Neural cell (in vitro differentiated cells): ENCODE results near the gene MCM3AP. TPM values are rescaled to one million over a fixed set of nuclear protein-coding genes. Genes with fewer than 3 reads are reported as not detected.
A peak's percentile ranks its signal among the peaks of the same experiment; 100 is the strongest.

Experiments
- H2AFZ ChIP-seq: fragments of 200-600, 300-800 bp; sonication (generic), shearing (Covaris generic); 2 replicates; pipeline ENCODE4 v1.6.0; 2014; ENCODE audit warnings: low read depth, mild to moderate bottlenecking, antibody characterized with exemption, low read length, moderate library complexity
- H3F3A ChIP-seq: fragments of 200-600 bp; shearing (Covaris generic); 2 replicates; pipeline ENCODE4 v1.6.1; 2016; ENCODE audit warnings: mild to moderate bottlenecking, moderate library complexity, mixed read lengths, antibody characterized with exemption, low read length; ENCODE audit not compliant: insufficient read depth, poor library complexity, severe bottlenecking
- H3K27ac ChIP-seq: fragments of 200-600, 300-800 bp; sonication (generic), shearing (Covaris generic); 2 replicates; pipeline ENCODE4 v1.5.1; 2014; ENCODE audit warnings: mild to moderate bottlenecking, low read length, moderate library complexity
- H3K27me3 ChIP-seq: fragments of 300-800, 200-600 bp; sonication (generic), shearing (Covaris generic); 2 replicates; pipeline ENCODE4 v1.6.0; 2014; ENCODE audit warnings: mild to moderate bottlenecking, low read depth, low read length, moderate library complexity; ENCODE audit not compliant: insufficient read depth
- H3K36me3 ChIP-seq: fragments of 300-800, 200-600 bp; sonication (generic), shearing (Covaris generic); 2 replicates; pipeline ENCODE4 v1.5.1; 2014; ENCODE audit warnings: mild to moderate bottlenecking, antibody characterized with exemption, low read length, moderate library complexity; ENCODE audit not compliant: insufficient read depth
- H3K4me2 ChIP-seq: fragments of 300-800, 200-600 bp; sonication (generic), shearing (Covaris generic); 2 replicates; pipeline ENCODE4 v1.6.0; 2014; ENCODE audit warnings: mild to moderate bottlenecking, low read length
- H3K4me3 ChIP-seq: fragments of 300-800, 200-600 bp; sonication (generic), shearing (Covaris generic); 2 replicates; pipeline ENCODE4 v1.5.1; 2014; ENCODE audit warnings: mild to moderate bottlenecking, low read length, moderate library complexity
- H3K79me2 ChIP-seq: fragments of 200-600 bp; shearing (Covaris generic); replicated peaks from 2 replicates; pipeline ENCODE4 v1.6.0; 2014; ENCODE audit warnings: mild to moderate bottlenecking, low read length, moderate library complexity; ENCODE audit not compliant: insufficient read depth
- H3K9ac ChIP-seq: fragments of 300-800, 200-600 bp; sonication (generic), shearing (Covaris generic); 2 replicates; pipeline ENCODE4 v1.6.1; 2016; ENCODE audit warnings: mild to moderate bottlenecking, low read length, mixed read lengths
- H3K9me2 ChIP-seq: fragments of 200-600 bp; shearing (Covaris generic); 2 replicates; pipeline ENCODE4 v1.6.1; 2016; ENCODE audit warnings: mild to moderate bottlenecking, low read length, mixed read lengths; ENCODE audit not compliant: insufficient read depth
- H3K9me3 ChIP-seq: fragments of 200-600, 300-800 bp; sonication (generic), shearing (Covaris generic); 2 replicates; pipeline ENCODE4 v1.6.1; 2016; ENCODE audit warnings: mild to moderate bottlenecking, mixed run types, low read length, moderate library complexity, mixed read lengths
- H4K20me1 ChIP-seq: fragments of 200-600 bp; shearing (Covaris generic); 2 replicates; pipeline ENCODE4 v1.6.1; 2016; ENCODE audit warnings: mild to moderate bottlenecking, mixed run types; ENCODE audit not compliant: insufficient read depth
- EP300 ChIP-seq: fragments of 450-650 bp; conservative IDR thresholded peaks from 2 replicates; pipeline ENCODE4 v1.6.1; 2014; ENCODE audit warnings: antibody characterized with exemption, mild to moderate bottlenecking, moderate library complexity; ENCODE audit not compliant: poor library complexity, severe bottlenecking
- EZH2 ChIP-seq: fragments of 200-600, 300-800 bp; shearing (Covaris generic), sonication (generic); IDR thresholded peaks from 2 replicates; pipeline ENCODE4 v1.6.1; 2014; ENCODE audit warnings: antibody characterized with exemption, low read length, borderline replicate concordance, mild to moderate bottlenecking; ENCODE audit not compliant: insufficient read depth, poor library complexity, severe bottlenecking
- MXI1 ChIP-seq: fragments of 450-650 bp; conservative IDR thresholded peaks from 2 replicates; pipeline ENCODE4 v1.6.1; 2014; ENCODE audit warnings: antibody characterized with exemption, mild to moderate bottlenecking; ENCODE audit not compliant: poor library complexity, severe bottlenecking
- POLR2AphosphoS5 ChIP-seq: IDR thresholded peaks from 2 replicates; pipeline ENCODE4 v1.6.1; 2012
- RAD21 ChIP-seq: fragments of 450-650 bp; conservative IDR thresholded peaks from 2 replicates; pipeline ENCODE4 v1.6.1; 2014; ENCODE audit warnings: antibody characterized with exemption, mild to moderate bottlenecking, moderate library complexity
- SMC3 ChIP-seq: fragments of 450-650 bp; conservative IDR thresholded peaks from 2 replicates; pipeline ENCODE4 v1.6.1; 2014; ENCODE audit warnings: antibody characterized with exemption, mild to moderate bottlenecking, moderate library complexity; ENCODE audit not compliant: poor library complexity
- TAF1 ChIP-seq: IDR thresholded peaks from 2 replicates; pipeline ENCODE4 v1.6.1; 2012; ENCODE audit warnings: low read depth
- polyA plus RNA-seq: library from polyadenylated mRNA; depleted of rRNA; stranded (reverse); fragments of >200 nt; gene quantifications from 2 replicates; pipeline ENCODE4 v1.2.3, GENCODE V29; 2014
- TF ChIP-seq, protein P1 (sequence below): IDR thresholded peaks from 2 replicates; pipeline ENCODE4 v1.6.1; 2012; ENCODE audit warnings: borderline replicate concordance
- TF ChIP-seq, protein P2 (sequence below): fragments of 450-650 bp; IDR thresholded peaks from 2 replicates; pipeline ENCODE4 v1.5.1; 2014; ENCODE audit warnings: antibody characterized with exemption, mild to moderate bottlenecking, moderate library complexity; ENCODE audit not compliant: poor library complexity, severe bottlenecking

Gene MCM3AP
- polyA plus RNA-seq, 1 donor from 2014 or later, result 74.2 TPM

DNA sequence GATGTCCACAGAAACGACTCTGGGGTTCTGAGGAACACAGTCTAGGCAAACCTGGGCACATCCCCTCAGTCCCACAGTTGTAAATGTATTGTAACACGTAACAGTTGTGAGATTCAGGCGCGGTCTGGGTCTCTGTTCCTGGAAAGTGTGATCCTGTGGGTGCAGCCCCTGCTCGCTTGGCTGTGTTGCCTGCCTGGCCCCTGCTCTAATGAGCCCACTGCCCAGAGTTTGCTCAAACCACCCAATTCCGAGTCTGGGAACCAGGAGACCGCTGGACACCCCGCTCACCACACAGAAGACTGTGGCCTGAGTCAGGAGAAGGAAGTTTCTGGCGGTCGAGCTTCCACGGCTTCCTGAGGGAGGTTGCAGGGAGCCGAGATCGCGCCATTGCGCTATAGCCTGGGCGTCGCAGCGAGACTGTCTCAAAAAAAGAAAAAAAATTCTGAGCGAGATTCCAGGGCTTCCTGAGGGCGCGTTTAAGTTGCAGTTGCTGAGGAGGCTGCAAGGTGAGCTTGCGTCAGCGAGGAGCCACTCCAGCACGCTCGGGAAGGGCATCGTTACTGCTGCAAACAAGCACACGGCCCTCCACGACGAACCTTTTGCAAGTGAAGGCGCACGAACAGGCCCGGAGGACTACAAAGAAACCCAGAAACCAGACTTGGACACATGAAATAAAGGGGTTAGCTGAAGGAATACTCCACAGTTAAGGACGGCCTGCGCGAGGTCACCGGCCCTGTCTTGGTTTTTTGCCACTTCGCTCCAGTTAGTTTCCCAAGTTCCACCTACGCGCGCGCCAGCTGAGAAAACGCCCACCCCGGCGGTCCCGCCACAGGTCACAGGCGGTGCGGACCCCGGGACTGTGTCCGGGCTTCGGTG, 37.2 kb upstream of the MCM3AP start:
- Histone ChIP-seq H3K9ac (peak overlapping the region; percentile 31), H3K4me3 (peak overlapping the region; percentile 83), H3K79me2 (peaks cover 45% of the 10 kb centered on the region), H3K27ac (no peak overlapping the region), H3K9me3 (no peaks in the 10 kb centered on the region), H3F3A (no peaks in the 10 kb centered on the region), H3K9me2 (no peaks in the 10 kb centered on the region), H2AFZ (no peak overlapping the region), H3K27me3 (no peaks in the 10 kb centered on the region), H4K20me1 (no peaks in the 10 kb centered on the region), H3K36me3 (no peaks in the 10 kb centered on the region), H3K4me2 (peak overlapping the region; percentile 83)
- TF ChIP-seq EP300, result no peak
- no peak for TF ChIP-seq POLR2AphosphoS5
- no peak for TF ChIP-seq SMC3
- TF ChIP-seq, protein P1, sequence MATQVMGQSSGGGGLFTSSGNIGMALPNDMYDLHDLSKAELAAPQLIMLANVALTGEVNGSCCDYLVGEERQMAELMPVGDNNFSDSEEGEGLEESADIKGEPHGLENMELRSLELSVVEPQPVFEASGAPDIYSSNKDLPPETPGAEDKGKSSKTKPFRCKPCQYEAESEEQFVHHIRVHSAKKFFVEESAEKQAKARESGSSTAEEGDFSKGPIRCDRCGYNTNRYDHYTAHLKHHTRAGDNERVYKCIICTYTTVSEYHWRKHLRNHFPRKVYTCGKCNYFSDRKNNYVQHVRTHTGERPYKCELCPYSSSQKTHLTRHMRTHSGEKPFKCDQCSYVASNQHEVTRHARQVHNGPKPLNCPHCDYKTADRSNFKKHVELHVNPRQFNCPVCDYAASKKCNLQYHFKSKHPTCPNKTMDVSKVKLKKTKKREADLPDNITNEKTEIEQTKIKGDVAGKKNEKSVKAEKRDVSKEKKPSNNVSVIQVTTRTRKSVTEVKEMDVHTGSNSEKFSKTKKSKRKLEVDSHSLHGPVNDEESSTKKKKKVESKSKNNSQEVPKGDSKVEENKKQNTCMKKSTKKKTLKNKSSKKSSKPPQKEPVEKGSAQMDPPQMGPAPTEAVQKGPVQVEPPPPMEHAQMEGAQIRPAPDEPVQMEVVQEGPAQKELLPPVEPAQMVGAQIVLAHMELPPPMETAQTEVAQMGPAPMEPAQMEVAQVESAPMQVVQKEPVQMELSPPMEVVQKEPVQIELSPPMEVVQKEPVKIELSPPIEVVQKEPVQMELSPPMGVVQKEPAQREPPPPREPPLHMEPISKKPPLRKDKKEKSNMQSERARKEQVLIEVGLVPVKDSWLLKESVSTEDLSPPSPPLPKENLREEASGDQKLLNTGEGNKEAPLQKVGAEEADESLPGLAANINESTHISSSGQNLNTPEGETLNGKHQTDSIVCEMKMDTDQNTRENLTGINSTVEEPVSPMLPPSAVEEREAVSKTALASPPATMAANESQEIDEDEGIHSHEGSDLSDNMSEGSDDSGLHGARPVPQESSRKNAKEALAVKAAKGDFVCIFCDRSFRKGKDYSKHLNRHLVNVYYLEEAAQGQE, result no peak
- no peak for TF ChIP-seq MXI1
- TF ChIP-seq RAD21, result no peak
- TF ChIP-seq TAF1, result no peak
- no peak for TF ChIP-seq EZH2
- TF ChIP-seq, protein P2, sequence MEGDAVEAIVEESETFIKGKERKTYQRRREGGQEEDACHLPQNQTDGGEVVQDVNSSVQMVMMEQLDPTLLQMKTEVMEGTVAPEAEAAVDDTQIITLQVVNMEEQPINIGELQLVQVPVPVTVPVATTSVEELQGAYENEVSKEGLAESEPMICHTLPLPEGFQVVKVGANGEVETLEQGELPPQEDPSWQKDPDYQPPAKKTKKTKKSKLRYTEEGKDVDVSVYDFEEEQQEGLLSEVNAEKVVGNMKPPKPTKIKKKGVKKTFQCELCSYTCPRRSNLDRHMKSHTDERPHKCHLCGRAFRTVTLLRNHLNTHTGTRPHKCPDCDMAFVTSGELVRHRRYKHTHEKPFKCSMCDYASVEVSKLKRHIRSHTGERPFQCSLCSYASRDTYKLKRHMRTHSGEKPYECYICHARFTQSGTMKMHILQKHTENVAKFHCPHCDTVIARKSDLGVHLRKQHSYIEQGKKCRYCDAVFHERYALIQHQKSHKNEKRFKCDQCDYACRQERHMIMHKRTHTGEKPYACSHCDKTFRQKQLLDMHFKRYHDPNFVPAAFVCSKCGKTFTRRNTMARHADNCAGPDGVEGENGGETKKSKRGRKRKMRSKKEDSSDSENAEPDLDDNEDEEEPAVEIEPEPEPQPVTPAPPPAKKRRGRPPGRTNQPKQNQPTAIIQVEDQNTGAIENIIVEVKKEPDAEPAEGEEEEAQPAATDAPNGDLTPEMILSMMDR, result no peak

DNA sequence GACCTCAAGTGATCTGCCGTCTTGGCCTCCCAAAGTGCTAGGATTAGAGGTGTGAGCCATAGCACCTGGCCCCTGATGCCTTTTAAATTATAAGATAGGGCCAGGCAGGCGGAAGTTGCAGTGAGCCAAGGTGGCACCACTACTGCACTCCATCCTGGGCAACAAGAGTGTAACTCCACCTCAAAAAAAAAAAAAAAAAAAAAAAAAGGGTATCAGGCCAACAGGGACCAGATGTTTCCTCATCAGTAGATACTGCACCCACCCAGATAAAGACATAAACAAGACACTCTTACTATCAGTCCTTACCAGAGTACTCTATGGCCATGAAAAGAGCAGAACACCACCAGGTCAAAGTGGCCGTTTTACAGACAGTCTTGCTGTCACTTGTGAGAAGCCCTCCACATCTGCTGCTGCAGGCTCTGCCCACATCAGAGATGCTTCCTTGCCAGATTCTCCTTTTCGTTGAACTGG, 35.0 kb upstream of the MCM3AP start:
- no peak overlapping the region for H3K9ac ChIP-seq
- no peak overlapping the region for H3K4me2 ChIP-seq
- no peaks in the 10 kb centered on the region for H4K20me1 ChIP-seq
- no peaks in the 10 kb centered on the region for H3K36me3 ChIP-seq
- H3K9me2 ChIP-seq, result no peaks in the 10 kb centered on the region
- H3K79me2 ChIP-seq, result peaks cover 32% of the 10 kb centered on the region
- H3K9me3 ChIP-seq, result no peaks in the 10 kb centered on the region
- H2AFZ ChIP-seq, result no peak overlapping the region
- no peaks in the 10 kb centered on the region for H3K27me3 ChIP-seq
- no peak for TF ChIP-seq EZH2
- TF ChIP-seq TAF1, result no peak
- TF ChIP-seq, protein P1, result no peak
- TF ChIP-seq MXI1, result no peak
- no peak for TF ChIP-seq RAD21
- TF ChIP-seq, protein P2, result no peak
- no peak for TF ChIP-seq EP300
- TF ChIP-seq SMC3, result no peak
- no peak for TF ChIP-seq POLR2AphosphoS5
- no peak overlapping the region for H3K4me3 ChIP-seq
- H3K27ac ChIP-seq, result no peak overlapping the region
- H3F3A ChIP-seq, result no peaks in the 10 kb centered on the region
